T-helper 1 cell treated with Interleukin-12 subunit alpha and Interleukin-12 subunit beta and Interleukin-4 antibody, amounts not matched to agents 30 ng/mL and 1 ng/mL, for 36 hours (primary cell): Measurements from ENCODE around the gene COL7A1. TPM values are rescaled to one million over a fixed set of nuclear protein-coding genes. Genes with fewer than 3 reads are reported as not detected.

Experiments used
- intact Hi-C: fragments of 100-400 bp; cut with micrococcal nuclease; formaldehyde crosslinking; loops from one replicate; pipeline ENCODE4 v1.15.1; 2024
- total RNA-seq: library from RNA; stranded (reverse); gene quantifications from 2 replicates; pipeline ENCODE4 v1.2.3, GENCODE V29; 2022

The COL7A1 gene
- total RNA-seq, 1 donor from 2014 or later, result 1.9 TPM

DNA sequence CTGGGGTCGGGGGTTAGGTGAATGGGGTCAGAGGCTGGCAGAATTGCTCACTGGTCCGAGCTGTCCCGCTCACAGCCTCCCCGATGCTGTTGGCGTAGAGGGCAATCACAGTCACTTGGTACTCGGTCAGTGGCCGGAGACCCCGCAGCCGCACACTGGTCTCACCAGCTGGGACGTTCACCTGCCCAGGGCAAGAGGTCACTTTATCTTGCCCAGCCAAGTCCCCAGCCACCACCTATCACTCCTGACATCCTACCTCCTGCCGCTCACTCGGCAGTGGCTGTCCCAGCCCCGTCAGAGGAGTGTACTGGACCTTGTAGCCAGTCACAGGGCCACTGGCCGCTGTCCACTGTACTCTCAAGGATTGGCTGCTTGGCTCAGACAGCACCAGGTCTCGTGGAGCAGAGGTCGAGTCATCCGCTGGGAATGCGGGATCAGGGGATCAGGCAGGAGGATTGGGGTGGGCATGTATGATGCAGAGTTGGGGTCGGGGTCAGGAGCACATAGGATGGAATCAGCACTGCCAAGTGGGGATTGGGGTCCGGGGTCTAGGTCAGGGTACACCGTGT lies 2.5 kb downstream of the COL7A1 start:
- intact Hi-C loops, result no loop called here

DNA sequence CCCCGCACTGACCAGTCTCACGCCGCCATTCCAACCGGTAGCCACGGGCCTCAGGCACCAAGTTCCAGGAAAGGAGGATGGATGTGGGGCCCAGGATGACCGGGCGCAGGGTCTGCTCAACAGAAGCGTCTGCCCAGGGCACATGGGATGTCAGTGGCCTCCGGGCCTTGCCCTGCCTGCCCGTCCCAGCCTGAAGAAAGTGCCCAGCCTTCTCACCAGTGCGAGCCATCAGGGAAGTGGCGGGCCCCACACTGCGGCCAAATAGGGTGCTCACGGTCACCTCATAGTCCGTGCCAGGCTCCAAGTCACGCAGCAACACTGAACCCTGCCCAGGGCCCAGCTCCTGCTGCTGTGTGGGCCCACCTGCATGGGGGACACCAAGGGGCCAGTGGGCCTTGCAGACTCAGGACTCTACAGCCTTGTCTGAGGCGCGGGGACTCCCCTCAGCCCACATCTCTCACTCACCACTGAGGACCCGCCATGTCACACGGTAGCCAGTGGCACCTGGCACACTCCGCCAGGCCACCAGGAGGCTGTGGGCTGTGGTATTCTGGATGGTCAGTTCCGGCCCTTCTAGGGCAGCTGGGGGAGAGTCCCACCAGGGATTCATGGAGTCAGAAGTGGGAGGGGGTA lies 3.1 kb downstream of the COL7A1 start:
- intact Hi-C loops, result no loop called here

DNA sequence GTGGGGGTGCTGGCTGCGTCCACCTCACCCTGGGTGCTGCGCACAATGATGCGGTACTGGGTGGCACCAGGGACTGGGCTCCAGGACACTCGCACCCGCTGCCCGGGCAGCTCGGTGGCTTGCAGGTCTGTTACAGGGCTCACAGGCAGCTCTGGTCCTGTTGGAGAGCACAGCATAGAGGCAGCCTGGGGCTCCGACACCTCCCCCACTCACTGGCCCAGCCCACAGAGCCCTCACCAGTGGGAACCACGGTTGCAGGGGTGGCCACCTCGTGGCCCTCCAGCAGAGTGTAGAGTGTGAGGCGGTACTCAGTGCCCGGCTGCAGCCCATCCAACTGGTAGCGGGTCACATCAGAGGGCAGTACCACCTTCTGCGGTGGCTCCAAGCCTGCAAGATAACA lies 3.7 kb downstream of the COL7A1 start:
- intact Hi-C loops, result no loop called here

DNA sequence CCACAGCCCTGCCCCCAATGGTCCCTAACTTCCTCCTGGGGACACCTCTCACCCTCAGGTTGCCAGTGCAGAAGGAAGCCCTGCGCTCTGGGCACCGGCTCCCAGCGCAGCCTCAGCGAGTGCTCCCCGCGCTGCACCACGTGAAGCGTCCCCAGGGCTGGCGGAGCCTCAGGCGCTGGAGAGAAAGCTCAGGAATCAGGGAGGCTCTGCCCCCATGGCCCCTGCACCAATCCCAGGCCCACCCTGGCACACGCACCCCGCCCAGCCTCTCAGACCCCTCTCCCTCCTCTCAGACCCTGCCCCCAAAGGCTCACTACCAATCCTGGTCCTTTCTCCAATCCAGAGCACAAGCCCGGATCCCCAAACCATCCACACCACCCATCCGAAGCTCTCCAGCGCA lies 6.9 kb downstream of the COL7A1 start:
- intact Hi-C loops, result no loop called here

DNA sequence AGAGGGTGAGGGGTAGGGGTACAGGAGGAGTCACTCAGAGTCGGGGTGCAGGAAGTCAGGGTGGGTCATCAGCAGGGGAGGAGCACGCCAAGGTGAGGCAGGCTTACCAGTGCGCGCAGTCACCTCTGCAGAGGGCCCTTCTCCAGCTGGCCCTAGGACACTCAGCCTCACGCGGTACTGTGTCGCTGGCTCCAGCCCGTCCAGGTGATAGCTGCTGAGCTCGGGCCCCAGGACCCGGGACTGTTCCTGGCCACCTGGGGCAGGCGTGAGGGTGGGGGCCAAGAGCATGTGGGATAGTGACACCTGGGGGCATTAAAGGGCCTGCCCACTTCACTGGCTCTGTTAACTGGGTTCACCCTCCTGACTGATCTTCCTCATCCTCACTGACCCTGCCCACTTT lies 7.4 kb downstream of the COL7A1 start:
- intact Hi-C loops, result no loop called here

DNA sequence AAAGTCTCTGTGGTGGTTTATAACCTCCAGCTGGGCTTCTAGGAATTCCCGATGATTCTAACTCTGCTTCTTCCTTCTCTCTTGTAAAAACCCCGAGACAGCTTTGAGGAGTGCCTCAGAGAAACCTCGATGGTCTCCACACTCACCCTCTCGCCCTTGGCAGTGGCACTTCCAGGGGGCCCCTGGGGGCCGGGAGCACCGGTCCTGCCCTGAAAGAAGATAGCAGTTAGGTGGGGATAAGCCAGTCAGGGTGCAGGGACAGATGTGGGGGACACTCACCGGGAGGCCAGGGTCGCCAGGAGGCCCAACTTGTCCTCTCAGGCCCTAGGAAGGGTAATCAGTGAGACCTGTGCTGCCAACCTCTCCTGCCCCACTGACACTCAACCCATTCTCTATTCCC lies 9.7 kb downstream of the COL7A1 start:
- intact Hi-C loops, result no loop called here

DNA sequence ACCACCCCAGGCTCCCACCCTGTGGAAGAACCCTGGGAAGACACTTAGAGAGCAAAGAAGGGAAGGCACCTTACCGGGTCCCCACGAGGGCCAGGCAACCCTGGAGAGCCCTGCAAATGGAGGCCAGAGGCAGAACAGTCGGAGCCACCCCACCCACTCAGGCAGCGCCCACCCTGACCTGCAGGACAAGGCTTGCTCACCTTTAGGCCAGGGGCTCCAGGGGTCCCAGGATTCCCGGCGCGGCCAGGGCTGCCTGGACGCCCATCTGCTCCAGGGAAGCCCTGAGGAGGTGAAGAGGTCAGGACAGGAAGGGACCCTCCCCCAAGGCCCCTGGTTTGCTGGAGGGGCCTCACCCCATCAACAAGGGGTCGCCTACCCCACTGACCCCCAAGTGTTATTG lies 10.3 kb downstream of the COL7A1 start:
- intact Hi-C loops, result no loop called here

DNA sequence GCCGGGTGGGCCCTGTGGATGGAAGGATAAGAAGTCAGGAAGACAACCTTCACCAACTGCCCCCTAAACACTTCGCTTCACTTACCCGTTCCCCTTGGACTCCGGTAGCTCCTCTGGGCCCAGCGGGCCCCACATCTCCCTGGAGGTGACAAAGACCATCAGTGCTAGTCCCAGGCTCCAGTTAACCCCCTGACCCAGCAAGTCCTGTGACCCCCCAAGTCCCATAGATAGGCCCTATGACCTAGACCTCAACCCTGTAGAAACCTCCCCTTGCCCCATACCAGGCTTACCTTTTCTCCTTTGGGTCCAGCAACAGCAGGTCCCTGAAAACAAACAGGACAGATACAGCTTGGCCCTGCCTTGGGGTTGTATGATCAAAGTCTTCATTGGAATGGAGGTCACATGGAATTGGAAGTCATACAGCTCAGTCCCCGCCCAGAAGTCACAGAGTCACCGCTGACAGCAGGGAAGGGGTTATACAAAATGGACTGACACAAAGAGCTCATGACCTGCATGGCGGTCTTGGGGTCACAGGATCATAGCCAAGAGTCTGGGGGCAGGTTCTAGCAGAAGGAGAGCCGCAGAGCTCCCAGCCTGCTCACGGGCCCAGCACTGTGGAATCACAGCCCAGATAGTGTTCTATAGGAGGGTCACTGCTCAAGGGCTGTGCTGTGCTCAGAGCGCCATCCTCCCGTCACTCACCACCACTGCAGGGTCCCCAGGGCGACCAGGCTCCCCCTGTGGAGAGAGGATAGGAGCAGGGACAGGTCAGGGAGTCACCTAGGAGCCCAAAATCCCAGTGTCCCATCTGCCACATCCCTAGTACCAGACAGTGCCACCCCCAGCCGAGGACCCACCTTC lies 13.3 kb downstream of the COL7A1 start:
- intact Hi-C loops, result no loop called here

DNA sequence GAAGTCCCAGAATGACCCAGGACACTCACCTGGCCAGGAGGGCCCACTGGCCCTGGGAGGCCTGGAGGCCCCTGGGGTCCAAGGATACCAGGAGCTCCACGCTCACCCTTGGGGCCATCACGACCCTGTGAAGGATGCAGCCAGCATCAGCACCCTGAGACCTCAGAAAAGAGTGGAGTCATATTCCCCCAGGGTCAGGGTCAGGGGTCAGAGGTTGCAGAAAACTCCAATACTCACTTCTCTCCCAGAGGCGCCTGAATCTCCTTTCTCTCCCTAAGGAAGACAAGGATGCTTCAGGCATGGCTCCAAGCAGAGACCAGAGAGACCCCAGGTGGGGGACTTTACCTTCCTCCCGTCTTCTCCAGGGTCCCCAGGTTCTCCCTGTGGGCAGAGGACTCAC lies 18.5 kb downstream of the COL7A1 start:
- intact Hi-C loops, result no loop called here

DNA sequence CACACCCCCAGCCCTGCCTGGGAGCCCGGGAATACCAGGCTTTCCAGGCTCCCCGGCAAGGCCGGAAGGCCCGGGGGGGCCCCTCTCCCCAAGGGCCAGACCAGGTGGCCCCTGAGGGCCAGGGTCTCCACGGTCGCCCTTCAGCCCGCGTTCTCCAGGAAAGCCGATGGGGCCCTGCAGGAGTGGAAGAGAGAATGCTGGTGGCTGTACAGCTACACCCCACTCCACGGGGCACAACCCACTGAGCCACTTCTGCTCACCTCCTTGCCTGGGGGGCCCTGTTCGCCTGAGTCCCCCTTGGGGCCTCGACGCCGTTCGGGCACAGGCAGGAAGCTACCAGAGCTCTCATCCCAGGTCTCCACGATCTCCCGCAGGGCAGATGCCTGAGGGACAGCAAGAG lies 19.8 kb downstream of the COL7A1 start:
- intact Hi-C loops, result no loop called here

DNA sequence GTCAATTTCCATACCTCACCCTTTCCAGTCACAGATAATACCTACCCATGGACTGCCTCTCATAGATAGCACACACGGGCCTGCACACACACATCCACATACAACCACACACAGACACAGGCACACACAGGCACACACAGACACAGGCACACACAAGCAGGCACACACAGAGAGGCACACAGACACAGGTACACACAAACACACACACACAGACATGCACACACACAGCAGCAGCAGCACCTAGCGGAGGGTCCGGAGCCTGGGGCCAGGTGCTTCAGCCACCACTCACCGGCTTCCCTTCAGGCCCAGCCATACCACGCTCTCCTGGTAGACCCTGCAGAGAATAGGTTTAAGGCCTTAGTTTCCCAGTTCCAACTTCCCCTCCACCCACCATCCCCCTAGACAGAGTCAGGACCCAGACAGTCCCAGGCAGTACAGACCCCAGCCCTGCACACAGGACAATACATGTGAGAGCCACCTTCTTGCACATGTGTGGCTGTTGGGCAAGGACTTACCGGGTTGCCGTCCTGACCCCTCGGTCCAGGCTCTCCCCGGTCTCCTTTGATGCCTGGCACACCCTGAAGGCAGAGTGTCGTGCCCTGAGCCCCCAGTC lies 21.1 kb downstream of the COL7A1 start:
- intact Hi-C loops, result no loop called here

DNA sequence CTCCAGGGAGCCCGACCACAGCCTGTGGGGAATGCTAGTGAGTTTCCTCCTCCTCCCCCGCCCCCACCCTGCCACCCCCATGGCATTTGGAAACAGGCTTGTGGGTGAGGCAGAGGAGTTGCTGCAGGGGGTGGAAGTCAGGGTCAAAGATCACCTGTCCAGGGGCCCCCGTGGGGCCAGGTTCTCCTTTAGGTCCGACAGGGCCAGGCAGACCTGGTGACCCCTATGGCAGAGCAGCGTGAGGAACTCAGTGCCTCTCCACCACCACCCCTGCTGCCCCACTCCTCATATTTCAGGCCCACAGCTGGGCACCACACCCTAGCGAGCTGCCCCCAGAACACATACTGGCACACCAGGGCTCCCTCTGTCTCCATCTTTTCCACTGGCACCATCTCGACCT lies 22.6 kb downstream of the COL7A1 start:
- intact Hi-C loops, result no loop called here

DNA sequence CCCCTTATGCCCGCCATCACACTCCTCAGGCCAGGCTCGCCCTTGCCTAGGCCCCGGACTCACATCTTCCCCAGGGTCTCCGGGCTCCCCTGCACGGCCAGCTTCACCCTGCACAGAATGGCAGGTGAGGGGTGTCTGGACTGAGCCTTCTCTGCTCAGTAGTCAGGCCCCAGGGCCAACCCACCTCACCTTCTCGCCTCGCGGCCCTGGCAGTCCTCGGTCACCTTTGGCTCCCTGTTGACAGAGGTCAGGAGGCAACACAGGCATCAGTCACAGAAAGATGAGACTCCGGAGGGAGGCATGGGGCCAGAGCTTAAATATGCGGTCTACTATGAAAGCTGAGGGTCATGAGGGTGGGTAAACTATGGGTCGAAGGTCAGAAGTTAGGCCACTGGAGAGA lies 23.2 kb downstream of the COL7A1 start:
- intact Hi-C loops, result no loop called here

DNA sequence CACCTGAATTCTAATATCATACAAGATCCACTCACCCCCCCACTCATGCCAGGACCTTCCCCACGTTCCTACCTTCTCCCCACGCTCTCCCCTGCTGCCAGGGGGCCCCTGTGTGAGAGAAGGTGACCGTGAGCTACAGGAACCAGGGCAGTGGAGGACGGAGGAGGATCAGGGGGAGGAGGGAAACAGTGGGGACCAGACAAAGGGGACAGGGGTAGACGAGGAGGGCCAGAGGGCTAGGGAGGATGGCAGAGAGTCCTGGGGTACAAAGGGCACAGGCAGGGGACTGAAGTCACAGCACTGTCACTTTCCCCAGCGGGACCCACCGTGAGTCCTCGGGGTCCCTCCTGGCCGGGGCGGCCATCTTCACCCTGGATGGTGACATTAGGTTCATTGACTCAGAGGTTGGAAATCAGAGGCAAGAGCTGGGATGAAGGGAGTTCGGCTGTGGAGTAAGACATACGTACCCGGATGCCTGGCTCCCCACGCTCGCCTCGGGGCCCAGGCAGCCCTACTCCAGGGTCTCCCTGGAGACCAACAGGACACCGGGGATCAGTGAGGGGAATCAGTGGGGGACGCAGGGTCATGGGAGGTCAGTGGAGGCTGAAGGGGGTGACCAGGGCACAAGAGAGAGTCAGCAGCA lies 25.2 kb downstream of the COL7A1 start:
- intact Hi-C loops, result no loop called here

DNA sequence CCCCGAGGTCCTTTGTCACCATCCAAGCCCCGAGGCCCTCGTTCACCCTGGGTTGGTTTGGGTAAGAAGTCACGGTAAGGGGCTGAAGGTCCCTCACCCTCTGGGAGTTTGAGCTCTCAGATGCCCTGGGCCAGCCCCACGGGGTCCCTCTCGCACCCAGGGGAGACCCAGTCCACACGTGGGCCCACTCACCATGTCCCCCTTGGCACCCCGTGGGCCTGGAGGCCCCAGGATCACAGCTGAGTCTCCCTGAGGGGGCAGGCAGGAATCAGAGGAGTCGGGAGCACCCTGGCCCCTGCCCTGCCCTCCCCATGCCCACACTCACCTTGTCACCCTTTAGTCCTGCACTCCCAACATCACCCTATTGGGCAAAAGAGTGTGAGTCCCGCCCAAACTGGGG lies 25.7 kb downstream of the COL7A1 start:
- intact Hi-C loops, result no loop called here

DNA sequence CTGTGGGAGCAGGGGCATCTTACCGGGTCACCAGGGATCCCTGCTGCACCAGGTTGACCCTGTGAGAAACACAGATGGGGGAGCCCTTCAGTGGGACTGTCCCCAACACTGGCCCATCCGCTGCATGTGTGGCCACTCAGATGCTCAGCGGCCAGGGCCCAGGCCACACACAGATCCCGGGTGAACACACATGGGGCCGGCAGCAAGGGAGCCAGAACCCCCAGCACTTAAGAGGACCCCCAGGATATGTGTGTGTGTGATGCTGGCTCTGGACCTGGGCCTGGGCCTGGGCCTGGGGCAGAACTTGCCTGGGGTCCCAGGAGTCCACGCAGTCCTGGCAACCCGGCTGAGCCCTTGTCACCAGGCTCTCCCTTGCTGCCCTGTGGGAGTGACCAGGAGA lies 26.7 kb downstream of the COL7A1 start:
- intact Hi-C loops, result no loop called here

DNA sequence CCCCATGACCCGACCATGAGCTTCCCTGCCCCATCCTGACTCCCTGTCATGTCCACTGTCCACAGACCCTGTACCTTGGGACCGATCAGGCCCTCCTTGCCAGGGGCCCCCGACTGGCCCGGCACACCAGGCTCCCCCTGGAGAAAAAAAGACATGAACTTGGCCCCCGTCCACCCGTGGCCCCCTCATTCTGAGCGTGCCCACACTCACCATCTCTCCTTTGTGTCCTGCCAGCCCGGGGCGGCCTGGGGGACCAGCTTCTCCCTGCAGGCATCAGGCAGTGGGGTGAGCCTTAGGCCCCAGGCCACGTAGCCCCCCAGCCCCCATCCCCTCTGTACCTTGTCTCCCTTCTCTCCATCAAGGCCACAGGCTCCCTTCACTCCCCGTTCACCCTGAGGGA lies 27.6 kb downstream of the COL7A1 start:
- intact Hi-C loops, result no loop called here

DNA sequence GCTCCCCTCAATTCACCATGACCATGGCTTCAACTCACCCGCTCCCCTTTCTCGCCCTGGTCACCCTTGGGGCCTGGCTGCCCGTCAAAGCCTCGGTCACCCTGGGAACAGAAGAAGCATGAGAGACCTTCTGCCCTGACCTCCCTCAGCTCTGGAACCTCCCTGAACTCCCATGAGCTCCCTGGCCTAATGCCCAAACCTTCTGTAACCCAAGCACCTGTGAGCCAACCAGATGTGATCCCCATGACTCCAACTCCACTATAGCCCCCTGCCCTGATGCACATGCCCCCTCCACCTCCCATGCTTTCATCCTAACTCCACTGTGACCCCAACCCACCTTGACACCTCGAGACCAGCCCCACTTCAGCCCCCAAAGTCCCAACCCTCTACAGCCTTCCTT lies 28.0 kb downstream of the COL7A1 start:
- intact Hi-C loops, result no loop called here

DNA sequence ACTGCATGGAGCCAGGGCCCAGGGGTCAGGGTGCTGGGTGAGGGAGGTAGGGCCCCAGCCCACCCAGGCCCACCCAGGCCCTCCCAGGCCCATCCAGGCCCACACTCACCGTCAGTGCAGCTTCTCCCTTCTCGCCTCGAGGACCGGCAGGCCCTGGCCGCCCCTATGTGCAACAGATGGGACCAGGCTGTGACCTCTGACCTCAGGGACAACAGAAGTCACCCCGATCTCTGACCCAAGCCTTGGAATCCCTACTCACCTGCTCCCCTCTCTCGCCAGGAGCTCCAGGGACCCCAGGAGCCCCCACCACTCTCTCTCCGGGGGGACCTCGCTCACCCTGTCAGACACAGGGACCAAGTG lies 28.7 kb downstream of the COL7A1 start:
- intact Hi-C loops, result no loop called here

DNA sequence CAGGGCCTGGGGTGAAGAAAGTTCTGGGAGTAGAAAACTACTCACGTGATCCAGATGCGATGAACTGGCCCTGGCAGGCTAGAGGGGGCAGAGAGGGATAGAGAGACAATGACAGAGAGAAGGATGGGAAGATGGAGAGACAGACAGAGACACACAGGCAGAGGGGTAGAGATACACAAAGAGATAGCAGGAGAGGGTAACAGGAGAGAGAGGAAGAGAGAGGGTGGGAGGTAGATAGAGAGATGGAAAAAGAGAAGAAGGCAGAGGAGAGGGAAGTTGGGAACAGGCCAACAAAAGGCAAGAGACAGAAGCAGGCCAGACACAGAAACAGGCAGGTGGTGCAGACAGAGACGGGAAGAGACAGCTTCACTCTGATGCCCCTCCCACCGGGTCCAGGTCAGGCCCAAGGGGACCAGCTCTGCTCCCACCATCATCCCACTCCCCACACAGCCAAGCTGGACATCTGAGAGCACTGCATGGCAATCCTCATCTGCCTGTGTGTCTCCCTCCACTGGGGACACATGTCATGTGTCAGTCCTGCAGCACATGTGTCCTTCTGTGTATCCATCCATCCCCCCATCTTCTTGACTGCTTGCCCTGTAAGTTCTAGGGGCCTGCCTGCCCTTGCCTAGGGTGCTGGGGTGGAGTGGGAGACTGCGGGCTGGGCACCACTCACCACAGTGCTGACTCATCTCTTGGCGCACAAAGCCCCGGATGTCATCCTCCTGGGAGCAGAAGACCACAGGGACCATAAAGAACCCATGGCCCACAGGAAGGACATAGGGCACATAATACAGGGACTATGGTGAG lies 29.3 kb downstream of the COL7A1 start:
- intact Hi-C loops, result no loop called here

DNA sequence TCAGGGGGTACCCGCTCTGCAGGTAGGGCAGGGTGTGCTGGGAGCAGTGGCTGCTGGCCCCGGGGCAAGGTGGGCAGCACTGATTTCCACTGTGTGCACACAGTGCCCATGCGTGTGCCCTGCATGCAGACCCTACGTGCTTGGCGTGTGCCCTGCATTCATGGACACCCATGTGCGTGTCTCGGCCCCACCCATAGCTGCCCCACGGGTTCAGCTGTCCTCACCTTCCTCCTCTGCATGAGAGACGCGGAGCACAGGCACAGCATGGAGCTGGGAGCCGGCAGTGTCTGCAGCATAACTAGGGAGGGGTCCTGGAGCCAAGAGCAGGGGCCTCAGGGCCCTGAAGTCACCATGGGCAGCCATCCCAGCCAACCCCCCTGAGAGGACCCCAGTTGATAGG lies 29.9 kb downstream of the COL7A1 start:
- intact Hi-C loops, result no loop called here
